ENCODE results near the gene SFT2D3.
A peak's percentile ranks its signal among the peaks of the same experiment; 100 is the strongest.

Gene SFT2D3

DNA sequence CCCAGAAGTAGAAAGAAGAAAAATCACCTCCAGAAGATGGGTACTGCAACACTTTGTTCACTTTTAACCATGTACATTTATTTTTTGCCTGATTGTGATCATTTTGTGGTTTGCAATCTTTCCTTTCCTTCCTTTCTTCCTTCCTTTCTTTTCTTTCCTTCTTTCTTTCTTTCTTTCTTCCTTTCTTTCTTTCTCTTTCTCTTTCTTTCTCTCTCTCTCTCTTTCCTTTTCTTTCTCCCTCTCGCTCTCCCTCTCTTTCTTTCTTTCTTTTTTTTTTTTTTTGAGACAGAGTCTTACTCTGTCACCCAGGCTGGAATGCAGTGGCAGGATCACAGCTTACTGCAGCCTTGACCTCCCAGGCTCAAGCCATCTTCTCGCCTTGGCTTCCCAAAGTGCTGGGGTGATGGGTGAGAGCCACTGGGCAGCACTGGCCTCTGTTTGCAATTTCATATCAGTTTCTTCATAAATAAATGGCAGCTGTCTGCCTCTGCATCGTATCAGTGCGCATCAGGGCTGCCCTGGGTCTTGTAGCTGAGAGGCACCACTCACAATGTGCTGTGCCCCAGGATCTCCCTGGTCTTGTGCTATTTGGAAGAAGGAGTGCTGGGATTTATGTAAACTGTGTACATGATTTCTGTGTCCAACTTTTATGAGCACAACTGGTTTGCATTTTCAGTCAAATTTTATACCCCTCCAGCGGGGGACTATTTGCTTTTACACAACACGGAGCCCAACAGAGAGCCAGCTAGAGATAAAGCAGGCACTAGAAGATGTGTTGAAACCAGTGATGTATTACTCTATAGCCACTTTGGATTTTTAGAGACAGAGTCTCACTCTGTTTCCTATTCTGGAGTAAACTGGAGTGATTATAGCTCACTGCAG is 19.1 kb upstream of the SFT2D3 start:
- DNase-seq (ENCODE audit: low read depth in 2 of 2): no peak

DNA sequence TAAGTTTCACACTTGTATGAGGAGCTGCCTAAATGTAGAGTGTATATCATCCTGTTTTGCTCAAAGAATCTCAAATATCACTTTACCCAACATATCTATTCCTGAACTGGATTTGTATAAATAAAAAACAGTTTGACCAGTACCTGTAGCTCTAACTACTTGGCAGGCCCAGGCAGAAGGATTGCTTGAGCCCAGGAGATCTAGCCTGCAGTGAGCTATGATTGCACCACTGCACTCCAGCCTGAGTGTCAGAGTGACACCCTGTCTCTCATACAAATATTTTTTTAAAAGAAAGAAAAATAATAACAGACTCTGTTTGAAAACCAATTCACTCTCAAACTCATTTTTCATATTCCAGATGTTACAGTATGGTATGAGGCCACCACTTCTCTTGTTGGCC is 18.2 kb upstream of the SFT2D3 start:
- DNase-seq (ENCODE audit: low read depth in 2 of 2): no peak

DNA sequence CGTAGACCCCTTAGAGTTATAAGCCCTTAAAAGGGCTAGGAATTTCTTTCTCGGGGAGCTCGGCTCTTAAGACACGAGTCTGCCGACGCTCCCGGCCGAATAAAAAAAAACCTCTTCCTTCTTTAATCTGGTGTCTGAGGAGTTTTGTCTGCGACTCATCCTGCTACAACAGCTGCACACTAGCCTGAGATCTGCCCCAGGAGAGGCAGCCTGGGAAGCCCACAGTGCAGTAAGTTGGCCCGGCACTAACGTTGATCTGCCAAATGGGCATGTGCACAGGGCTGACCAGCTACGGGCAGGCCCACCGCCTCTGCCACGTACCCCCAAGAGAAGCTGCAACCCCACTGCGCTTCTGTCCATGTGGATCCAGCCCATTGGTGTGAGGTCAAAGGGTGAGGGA is 17.5 kb upstream of the SFT2D3 start:
- DNase-seq (ENCODE audit: low read depth in 2 of 2): no peak

DNA sequence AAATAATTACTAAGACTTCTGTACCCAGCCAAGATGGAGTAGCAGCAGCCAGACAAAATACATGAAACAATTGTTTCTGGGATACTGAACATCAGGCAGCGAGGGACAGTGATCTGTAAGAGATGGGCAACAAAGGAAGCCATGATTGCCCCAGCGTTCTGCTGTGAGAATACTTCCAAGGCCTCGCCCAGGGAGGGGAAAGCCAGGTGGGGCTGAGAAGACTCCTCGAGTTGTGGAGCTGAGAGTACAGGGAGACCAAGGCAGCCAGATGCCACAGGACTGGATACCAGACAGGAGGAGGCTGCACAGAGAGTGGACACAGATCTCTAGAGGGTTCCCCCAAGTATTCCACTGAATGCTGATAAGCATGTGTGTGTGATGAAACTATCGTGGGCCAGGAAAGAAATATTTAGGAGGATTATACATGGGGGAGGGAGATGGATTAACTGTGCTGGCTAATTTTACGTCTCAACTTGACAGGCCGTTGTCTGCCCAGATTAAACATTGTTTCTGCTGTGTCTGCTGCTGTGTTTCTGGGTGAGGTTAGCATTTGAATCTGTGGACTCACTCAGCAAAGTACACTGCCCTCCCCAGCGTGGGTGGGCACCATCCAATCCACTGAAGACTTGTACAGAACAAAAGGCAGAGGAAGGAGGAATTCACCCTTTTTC is 15.8 kb upstream of the SFT2D3 start:
- no peak for DNase-seq (ENCODE audit: low read depth in 2 of 2)

DNA sequence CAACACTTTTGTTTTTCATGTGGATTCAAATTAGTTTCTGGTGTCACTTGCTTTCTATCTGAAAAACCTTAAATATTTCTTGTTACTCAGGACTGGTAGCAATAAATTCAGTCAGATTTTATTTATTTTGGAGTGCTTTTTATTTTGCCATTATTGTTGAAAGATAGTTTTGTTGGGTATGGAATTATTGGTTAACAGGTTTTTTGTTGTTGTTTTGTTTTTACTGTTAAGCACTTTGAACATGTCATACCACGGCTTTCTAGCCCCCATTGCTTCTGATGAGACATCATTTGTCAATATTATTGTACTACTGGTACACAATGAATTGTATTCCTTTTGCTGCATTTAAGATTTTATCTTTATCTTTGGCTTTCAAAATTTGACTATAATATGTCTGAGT is 12.9 kb upstream of the SFT2D3 start:
- no peak for DNase-seq (ENCODE audit: low read depth in 2 of 2)

DNA sequence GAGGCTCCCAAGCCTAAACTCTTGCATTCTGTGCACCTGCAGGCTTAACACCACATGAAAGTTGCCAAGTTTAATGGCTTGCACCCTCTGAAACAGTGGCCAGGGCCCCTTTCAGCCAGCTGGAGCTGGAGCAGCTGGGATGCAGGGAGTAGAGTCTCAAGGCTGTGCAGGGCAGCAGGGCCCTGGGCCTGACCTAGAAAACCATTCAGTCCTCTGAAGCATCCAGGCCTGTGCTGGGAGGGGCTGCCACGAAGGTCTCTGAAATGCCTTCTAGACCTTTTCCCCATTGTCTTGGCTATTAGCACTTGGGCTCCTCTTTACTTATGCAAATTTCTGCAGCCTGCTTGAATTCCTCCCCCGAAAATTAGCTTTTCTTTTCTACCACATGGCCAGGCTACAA is 10.6 kb upstream of the SFT2D3 start:
- DNase-seq (ENCODE audit: low read depth in 2 of 2): no peak

DNA sequence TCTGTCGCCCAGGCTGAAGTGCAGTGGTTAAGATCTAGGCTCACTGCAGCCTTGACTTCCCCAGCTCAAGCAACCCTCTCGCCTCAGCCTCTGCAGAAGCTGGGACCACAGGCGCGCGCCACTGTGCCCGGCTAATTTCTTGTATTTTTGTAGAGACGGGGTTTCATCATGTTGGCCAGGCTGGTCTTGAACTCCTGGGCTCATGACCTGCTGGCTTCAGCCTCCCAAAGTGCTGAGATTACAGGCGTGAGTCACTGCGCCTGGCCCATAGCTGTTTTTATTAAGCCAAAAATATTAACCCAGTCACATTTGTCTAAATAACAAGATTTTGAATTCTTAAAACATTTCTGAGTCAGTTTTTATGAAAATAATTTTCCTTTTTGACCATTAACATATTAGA is 6.3 kb upstream of the SFT2D3 start:
- DNase-seq (ENCODE audit: low read depth in 2 of 2): no peak

DNA sequence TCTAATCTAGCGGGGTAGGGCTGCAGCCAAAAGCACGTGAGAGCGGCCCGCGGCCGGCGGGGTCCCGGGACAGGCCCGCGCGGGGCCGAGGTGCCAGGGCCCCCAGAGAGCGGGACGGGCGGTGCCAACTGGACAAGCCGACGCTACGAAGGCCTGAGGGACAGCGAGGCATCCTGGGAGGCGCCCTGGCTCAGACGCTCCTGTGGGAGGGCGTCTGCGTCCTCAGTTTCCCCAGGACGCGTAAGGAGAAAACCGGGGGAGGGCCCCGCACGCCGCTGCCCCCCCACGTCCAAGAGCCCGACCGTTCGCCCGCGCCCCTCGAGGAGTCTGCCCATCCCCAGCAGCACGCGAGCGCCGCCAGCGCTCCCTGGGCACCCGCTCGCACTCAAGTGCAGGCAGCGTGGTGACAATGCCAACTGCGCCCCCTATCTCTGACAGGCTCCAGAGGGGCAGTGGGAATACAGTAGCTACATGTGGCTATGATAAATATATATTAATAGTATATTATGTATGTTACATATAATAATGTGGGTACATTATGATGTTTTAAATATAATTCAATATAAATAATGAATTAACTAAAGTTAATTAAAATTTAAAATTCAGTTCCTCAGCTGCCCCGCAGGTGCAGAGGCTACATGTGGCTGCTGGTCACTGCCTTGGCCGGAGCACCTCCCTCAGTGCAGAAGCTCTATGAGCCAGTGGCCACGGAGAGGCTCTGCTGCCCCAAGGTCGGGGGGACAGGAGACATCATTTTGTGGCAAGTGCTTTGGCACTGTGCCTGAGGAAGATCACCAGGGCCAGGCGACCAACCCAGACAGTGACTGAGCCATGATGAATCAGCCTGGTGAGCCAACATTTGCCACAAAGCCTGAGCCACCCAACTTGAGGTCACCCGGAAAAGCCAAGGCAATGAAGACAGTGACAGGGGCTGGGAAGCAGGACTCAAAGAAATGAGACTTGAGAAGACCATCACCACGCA is 5.5 kb upstream of the SFT2D3 start:
- DNase-seq (ENCODE audit: low read depth in 2 of 2): peak in 1 of 2 donors; percentile 12

DNA sequence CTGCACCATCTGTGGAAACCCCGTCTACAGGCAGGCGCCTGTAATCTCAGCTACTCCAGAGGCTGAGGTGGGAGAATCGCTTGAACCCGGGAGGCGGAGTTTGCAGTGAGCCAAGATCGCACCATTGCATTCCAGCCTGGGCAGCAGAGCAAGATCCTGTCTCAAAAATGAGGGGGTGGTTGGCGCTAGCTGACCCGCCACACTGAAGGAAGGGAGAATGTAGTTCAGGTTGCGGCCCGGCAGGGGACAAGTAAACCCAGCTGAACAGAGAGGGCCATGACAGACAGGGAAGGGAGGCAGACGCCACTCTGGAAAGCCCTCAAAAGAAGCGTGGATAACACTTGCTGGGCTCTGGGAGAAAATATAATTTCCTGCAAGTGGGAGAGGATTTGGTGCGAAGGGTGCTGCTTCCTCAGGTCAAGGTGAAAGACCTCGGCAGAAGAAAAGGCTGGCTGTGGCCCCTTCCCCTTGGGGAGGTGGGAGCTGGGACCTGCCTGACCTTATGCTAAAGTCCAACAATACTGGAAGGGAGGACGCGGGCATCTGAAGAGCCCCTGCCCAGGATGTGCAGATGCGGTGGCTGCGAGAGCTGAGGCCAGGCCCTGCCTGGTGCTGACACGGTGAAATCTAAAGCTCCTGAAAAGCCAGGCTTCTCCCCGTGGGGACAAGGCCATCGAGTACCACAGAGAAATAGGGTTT is 3.7 kb upstream of the SFT2D3 start:
- no peak for DNase-seq (ENCODE audit: low read depth in 2 of 2)

DNA sequence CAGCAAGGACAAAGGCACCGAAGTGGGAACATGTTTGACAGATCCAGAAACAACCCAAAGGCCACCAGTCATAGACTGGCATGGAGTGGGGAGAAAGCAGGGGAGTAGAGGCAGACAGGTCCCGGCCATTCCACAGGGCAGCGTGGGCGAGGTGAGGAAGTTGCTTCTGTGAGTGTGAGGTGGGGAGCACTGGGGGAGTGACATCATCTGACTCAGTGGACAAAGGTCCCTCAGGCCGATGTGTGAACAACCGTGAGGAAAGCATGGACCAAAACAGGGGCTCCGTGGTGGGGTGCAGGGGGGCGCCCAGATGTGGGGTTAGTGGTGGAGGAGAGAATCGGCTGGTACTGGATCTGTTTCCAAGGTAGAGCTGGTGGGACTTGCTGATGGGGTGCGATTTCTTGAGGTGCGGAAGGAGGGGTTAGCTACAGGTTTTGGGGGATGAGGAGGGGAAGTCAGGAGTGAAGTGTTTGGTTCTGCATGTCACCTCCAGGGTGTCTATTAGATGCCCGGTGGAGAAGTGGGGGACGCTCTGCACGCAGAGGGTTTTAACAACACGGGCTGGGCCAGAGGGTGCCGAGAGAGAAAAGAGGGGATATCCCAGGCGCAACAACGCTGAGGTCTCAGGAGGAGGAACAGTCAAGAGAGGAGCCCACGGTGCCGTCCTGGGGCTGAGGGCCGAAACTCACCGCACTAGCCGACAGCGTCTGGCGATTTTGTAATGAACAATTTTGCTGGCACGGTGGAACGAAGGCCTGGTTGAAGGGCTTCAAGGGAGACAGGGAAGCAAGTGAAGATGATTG is 2.5 kb upstream of the SFT2D3 start:
- no peak for DNase-seq (ENCODE audit: low read depth in 2 of 2)

DNA sequence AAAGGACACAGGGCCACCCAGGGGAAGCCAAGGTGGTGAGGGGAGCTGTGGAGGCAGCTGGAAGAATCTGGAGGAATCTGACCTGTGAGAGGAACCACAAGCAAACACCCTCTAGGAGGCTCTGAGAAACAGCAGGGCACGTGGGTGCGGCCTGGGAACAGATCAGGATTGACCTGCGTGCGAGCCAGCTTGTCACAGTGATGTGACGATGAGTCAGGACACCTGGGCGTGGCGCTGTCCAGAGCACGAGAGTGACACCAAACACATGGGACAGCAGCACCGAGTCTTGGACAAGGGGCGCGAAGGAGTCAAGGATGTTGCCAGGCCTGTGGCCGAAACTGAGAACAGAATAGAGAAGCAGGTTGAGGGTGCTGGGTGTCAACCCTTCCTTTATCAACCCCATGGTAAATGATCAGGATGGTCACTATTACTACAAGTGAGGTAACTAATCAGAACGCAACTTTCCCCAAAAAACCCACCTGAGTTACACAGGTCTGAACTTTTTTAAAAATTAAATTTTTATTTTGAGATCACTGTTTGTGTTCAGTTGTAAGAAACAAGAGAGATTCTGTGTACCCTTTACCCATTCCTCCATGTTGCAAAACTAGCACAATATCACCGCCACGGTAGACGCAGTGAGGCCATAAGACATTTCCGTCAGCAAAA is 637 bp upstream of the SFT2D3 start:
- DNase-seq (ENCODE audit: low read depth in 2 of 2): no peak

DNA sequence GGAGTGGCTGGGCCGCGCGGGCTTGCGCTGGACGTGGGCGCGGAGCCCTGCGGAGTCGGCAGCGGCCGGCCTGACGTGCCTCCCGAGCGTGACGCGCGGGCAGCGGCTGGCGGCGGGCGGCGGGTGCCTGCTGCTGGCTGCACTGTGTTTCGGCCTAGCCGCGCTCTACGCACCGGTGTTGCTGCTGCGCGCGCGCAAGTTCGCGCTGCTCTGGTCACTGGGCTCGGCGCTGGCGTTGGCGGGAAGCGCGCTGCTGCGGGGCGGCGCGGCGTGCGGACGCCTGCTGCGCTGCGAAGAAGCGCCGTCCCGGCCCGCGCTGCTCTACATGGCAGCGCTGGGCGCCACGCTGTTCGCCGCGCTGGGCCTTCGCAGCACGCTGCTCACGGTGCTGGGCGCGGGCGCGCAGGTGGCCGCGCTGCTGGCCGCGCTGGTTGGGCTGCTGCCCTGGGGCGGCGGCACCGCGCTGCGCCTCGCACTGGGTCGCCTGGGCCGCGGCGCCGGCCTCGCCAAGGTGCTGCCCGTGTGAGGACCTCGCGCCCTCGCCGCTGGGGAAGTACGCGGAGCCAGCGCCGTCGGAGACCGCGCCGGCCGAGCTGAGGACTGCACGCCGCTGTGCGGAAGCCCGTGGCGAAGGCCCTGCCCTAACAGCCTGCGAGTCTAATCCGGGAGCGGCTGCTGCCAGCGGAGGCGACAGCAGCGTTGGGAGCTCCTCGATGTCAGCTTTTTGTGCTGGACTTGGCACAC is 526 bp downstream of the SFT2D3 start:
- peak; percentile 60 to 63 for DNase-seq (ENCODE audit: low read depth in 2 of 2)

DNA sequence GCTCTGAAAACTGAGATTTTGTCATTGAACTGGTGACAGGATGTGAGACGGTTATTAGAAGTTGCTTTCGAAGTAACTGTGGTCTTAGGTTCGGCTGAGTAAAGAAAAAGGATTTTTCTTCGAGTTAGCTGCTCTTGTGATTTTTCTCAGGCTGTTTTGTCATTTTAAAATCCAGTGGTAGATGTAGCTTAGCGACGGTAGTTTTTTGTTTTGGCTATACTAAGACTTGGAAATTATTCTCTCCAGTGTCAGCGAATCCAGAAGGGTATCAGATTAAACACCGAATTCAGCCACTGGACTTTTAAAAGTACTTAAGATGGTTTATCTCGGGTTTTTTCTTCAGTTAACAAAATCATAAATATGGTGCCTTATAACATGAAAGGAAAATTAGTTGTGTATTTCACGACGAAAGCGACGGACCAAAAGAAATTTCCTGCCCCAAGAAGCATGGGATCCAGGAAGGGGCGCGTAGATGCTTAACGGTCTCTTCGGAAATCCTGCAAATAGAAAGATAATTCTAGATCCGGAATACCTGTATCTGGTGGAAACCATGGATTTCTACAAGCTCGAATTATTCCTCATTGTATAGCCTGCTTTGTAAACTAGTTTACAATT is 1.2 kb downstream of the SFT2D3 start:
- no peak for DNase-seq (ENCODE audit: low read depth in 2 of 2)

DNA sequence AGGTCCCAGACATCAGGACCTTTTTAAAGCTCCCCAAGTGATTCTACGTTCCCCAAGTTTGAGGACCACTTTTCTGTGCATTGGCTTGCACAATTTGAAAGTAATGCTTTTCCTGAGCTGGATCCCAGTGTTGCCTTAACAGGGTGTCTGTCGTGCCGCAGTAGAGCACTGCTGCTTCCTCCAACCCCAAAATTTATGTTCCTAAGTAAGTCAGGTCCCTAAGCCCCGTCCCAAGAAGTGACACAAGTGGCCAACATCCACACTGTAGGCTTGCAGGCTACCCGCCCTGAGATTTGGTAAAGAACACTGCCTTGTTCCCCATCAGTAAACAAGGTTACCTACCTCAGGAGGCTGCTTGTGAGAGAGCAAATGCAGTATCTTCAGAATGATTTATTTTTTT is 2.0 kb downstream of the SFT2D3 start:
- no peak for DNase-seq (ENCODE audit: low read depth in 2 of 2)

DNA sequence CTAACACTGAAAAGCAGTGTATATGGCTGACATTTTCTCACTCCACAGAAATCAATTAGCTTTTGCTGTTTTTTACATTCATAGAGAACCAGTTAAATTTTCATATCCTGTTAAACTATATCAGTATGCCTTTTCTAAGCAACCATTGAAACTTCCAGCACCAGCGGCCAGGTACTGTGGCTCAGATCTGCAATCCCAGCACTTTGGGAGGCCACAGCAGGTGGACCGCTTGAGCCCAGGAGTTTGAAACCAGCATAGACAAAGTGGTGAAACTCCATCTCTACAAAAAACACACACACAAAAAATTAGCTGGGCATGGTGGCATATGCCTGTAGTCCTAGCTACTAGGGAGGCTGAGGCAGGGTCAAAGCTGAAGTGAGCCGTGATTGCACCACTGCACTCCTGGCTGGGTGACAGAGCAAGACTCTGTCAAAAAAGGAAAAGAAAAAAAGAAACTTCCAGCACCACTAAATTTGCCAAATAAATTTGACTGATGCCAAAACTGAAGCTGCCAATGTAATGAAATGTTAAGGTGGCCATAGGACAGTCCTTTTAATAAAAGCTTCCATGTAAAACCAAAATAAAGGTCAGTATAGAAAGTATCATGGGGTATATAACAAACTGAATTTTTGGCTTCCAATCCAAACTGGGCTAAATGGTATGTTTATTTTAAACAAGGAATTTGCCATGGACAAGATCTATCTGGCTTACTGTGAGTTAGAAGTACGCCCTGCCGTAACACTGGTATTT is 3.5 kb downstream of the SFT2D3 start:
- no peak for DNase-seq (ENCODE audit: low read depth in 2 of 2)

DNA sequence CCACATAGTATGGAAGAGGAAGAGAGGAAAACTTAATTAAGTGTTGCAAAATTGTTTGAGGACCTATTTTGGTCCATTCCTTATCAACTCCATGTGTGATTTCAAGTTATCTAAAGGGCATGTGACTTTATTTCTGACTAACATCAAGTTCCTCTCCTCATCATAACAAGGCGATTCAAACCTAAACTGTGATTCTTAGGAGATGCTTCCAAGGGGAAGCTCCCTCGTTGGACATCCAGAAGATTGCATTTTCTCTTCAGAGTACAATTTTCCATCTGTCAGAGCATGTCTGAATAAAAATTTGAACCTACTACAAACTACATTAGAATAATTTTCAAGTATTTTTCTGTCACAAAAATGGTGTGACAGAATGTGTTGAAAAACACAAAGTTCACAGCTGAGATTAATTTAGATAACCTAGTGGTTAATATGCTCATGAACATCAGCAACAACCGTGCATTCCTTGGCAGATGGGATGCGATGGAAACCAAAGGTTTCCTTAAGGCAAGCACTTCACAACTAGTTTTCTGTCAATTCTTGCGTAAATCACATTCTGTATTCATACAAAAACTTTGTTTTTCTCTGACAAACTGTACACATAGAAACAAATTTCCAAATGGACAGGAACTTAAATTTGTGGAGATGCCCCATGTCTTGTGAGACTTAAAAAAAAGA is 4.2 kb downstream of the SFT2D3 start:
- DNase-seq (ENCODE audit: low read depth in 2 of 2): no peak

DNA sequence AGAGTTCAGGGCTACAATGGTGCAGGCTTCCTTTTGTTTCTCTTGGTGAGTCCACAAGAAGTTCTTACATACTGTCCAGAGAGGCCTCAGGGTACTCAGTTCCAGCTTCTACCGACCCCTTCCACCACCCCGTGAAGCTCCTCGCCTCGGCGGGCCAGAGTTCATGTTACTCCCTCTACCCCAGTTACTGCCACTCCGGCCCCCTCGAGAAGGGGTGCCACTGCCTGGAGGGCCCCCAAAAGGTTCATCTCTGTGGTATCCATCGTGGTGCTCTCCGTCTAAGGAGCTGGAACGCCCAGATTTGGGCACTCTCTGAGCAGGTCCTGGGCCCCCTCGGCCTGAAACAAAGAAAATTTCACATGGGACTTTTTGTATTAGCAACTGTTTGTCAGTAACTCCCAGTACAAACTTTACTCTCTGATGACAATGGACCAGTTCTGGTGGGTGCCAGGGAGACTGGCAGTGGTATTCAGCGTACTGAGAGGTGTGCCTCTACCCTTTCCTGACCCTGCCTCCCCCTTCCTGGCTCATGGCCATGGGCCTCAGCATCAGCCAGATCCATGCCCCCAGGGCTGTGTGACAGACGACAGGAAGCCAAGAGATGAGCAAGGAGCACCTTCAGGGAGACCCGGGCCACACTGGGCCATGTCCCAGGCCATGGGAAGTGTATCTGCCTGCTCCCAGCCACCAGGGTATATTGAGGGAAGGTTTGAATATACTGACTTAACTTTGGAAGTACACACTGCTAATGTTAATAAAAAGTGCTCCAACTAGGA is 5.1 kb downstream of the SFT2D3 start:
- DNase-seq (ENCODE audit: low read depth in 2 of 2): no peak

All from activated CD8-positive, alpha-beta memory T cell treated with anti-CD3 and anti-CD28 coated beads for 4 hours (primary cell).